Hematopoietic multipotent progenitor cell (in vitro differentiated cells): ENCODE data around the gene EVC. TPM values are rescaled to one million over a fixed set of nuclear protein-coding genes. Genes with fewer than 3 reads are reported as not detected.

Experiments
- DNase-seq, 3 donors: peaks; one replicate each; pipeline ENCODE4 v3.0.0-alpha.2; 2011 to 2015; ENCODE audit warnings: low read depth in 2 of 3, low spot score in 2 of 3
- total RNA-seq: library from RNA; depleted of rRNA; stranded (reverse); fragments of >200 nt; gene quantifications from one replicate; pipeline ENCODE4 v1.2.3, GENCODE V29; 2012

Gene EVC
- total RNA-seq, 1 donor = 7.8 TPM

DNA sequence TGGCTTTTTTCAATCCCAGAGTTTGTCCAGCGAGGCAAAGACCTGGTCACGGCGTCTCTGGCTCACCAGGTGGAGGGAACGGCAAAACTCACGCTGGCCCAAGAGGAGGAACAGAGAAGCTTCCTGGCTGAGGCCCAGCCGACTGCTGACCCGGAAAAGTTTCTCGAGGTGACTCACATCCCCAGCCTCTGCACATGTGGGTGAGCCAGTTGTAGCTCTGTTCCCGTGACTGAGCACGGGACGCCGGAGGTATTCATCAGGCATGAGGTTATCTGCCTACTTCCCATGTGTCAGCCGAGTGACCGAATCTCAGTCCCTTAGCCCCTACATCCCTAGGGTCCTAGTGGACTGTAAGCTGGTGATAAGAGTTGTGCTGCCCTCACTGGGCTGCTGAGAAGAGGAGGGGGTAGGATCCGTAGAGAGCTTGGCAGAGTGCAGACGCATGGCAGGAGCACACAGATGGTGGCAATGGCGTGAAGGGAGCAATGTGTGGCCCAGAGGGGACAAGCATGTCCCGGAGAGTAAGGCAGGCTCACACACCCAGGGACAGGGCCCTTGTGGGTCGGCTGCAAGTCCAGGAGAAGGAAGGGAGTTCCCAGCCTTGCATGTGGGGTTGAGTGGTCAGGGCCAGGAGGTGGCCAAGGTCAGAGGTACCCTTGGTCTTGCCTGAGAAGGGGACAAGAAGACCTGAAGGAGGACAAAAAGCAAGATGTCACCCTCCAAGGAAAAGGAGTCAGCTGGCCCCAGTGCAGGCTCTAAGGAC, 42.9 kb downstream of the EVC start:
- no peak for DNase-seq

GRCh38 chr4:5754529-5754881, 43.5 kb downstream of the EVC start:
- no peak for DNase-seq

- no peak for DNase-seq
Measured at GRCh38 chr4:5755161-5755560, 44.2 kb downstream of the EVC start.

GRCh38 chr4:5755679-5756078, 44.7 kb downstream of the EVC start:
- DNase-seq = no peak

DNA sequence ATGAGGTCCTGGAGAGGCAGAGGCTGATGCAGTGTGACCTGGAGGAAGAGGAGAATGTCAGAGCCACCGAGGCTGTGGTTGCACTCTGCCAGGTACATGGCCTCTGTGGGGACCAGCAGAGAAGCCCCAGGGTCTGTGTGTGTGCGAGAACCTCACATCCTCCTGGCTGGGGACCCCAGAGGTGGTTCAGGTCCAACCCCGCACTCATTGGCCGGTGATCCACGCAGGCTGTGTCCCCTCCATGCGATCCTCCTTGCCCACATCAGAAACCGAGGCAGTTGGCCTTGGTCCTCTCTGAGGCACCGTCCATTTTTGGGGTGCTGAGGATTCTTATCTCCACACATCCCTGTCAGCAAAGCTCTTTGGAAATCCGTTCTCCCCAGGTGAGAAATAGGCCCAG, 45.3 kb downstream of the EVC start:
- DNase-seq = no peak

GRCh38 chr4:5757091-5757490, 46.1 kb downstream of the EVC start:
- no peak for DNase-seq

GRCh38 chr4:5757536-5757935, 46.5 kb downstream of the EVC start:
- no peak for DNase-seq

DNA sequence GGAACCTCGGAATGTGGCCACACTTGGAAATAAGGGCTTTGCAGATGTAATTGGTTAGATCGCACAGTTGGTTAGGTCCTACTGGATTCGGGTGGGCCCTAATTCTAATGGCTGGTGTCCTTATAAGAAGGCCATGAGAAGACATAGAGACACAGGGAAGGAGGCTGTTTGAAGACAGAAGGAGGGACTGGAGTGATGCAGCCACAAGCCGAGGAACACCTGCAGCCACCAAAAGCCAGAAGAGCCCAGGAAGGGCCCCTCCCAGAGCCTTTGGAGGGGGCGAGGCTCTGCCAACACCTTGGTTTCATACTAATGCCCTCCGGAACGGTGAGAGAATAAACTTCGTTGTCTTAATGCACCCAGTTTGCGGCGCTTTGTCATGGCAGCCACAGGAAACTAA, 47.0 kb downstream of the EVC start:
- no peak for DNase-seq

DNA sequence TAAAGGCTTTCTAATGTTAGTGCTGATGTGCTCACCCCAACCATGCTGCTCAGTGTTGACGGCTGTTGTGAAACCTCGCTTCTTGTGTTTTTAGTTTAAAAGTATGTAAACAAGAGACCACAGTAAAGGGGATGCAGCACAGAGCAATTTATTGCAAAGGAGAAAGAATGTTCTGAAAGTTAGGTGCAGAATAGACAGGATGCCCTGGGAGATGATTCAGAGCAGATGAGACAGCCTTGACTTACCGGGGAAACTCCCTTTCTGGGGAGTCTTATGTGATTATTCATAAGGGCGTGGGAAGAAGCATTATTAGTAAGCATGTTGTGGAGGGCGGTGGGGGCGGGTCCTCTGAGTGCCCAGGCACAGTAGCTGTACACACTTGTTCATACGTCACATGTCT, 47.7 kb downstream of the EVC start:
- no peak for DNase-seq

GRCh38 chr4:5759236-5760075, 48.5 kb downstream of the EVC start:
- DNase-seq = no peak

- no peak for DNase-seq
Measured at GRCh38 chr4:5760246-5760645, 49.2 kb downstream of the EVC start.

DNA sequence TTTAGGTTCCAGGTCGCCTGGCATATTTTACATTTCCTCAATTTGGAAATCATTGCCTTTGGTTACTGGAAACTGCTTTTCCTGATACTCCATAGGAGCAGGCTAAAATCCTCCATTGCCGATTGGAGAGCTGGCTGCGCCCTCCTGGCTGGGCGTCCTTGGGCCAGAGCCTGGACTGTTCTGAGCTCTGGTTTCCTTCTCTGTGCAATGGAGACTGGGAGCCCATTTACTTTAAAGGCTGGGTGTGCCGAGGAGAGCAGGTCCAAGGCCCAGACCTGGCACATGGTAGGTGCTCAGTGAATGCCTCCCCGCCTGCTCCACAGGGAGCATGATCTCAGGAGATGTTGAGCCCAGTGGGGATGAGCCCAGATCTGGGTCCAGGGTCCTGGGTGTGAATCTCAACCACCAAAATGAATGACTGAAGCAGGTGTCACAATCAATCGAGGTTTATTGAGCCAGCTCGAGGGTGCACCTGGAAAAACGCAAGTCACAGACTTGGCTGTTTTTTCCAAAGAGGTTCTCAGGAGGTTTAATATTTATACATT, 50.0 kb downstream of the EVC start:
- no peak for DNase-seq

DNA sequence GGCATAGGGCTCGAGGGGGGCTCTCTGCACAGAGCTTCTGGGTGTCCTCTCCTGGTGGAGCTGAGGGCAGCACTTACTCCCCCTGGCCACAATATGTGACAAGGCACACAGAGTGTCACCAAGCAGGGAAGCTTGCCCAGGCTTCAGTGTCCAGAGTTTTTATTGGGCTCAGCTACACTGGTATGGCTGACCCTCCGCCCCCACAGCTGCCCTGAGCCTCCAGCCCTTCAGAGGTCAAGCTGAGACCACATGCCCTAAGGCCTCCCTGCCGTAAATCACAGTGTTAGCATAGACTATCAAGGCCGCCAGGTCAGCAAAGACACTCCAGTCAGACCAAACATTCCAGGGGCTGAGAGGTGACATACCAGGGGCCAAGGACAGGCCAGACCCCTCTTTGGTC, 59.0 kb downstream of the EVC start:
- DNase-seq = no peak

- no peak for DNase-seq
Measured at GRCh38 chr4:5772528-5773270, 61.7 kb downstream of the EVC start.

GRCh38 chr4:5773271-5773555, 62.2 kb downstream of the EVC start:
- no peak for DNase-seq

DNA sequence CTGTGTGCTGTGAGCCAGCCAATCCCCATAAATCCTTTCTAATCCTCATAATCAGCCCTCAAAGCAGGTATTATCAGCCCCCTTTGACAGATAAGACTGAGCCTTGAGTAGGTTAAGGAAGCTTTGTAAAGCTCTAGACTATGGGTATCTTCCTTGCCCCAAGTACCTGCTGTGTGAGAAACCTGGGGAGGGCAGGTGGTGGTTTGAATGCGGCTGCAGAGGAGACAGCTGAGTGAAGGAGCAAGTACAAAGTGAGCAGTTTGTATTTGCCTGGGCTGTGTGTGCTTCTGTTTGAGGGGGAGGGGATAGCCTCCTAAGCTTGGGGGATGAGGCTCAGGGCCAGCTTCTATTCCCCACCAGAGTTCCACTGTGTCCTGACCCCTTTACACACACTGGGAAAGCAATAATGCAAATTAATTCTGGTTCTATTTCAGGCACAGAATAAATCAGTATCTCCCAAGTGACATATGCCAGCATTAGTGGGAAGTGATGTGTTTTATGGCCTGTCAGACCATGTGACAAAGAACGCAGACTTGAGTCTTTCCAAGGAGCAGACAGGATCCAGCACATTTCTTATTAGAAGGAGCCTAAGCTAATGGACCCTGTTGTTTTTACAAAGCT, 63.5 kb downstream of the EVC start:
- no peak for DNase-seq

DNA sequence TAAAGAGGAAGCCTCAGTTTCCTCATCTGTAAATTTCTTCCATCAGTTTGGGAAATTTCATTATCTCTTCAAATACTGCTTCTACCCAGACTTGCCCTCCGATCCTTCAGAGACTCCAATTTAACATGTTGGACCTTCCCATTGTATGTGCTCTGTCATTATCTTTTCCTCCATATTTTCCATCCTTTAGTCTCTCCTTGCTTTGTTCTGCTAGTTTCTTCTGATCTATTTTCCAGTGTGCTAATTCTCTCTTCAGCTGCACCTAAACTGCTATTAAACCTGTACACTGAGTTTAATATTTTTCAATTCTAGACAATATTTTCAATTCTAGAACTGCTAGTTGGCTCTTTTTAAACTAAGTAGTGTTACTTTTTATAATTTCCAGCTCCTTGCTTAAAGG, 65.5 kb downstream of the EVC start:
- DNase-seq = no peak

DNA sequence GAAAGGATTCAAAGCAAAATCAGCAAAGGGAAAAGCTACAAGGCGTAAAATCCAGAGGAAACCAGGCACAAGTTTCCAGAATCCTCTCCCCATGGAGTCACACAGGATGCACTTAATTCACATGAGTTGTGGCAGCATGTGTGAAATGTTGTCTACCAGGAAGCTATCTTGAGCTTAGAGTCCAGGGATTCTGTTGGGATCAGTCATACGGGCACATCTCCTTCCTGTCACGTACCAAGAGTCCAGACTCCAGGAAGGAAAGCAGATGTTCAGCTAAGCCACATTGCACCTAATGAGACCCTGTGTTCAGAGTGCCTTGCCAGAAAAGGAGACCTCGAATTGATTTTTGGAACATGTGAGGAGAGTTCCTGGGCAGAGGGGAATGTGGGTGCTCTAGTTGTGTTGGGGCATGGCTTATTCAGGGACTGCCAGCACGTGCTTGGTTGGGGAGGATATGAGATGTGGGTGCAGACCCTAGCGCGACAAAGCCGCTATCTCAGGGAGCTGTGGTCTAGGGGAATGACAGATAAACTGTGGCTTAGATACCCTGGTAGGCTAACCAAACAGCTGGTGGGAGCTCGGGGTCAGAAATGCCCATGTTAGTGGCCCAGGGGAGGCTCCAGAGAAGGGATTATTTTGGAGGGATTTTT, 70.0 kb downstream of the EVC start:
- no peak for DNase-seq

DNA sequence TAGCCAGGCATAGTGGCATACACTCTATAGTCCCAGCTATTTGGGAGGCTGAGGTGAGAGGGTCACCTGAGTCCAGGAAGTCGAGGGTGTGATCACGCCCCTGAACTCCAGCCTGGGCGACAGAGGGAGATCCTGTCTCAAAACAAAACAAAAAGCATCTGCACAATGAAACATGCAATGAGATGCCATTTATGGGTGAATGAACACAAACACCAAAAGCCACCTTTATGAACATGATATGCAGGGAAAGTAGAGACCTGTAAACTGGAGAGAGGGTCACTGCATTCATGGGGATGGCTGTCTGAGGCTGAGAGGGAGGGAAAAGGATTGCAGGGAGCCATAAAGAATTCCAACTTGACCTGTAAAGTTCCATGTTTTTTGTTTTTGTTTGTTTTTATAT, 70.7 kb downstream of the EVC start:
- DNase-seq = no peak

DNA sequence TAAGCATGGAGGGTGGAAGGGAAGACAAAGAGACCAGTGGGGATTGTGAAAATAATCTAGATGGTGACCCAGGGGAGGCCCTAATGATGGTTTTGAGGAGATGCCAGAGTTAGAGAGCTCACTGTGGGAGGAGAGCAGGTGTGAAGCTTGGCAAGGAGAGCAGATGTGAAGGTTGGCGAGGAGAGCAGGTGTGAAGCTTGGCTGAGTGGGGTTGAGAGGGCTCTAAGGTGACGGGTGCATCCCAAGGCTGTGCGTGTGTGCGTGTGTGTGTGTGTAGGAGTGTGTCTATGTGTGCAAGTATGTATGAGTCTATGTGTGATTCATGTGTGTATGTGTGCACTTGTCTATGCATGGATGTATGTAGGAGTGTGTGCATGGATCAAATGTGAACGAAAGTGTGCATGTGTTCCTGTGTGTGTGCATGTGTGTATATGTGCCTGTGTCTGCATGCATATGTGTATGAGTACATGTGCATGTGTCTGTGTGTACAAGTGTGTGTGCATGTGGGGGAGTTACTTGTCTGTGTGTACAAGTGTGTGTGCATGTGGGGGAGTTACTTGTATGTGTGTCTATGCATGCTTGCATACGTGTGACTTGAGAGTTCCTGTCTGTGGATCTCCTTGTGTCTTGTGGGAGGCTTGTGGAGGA, 72.0 kb downstream of the EVC start:
- no peak for DNase-seq
